Stimulated activated CD4-positive, alpha-beta T cell treated with anti-CD3 and anti-CD28 coated beads, Interleukin-2, amount 100 ng/mL, for 48 hours (primary cell): ENCODE data around the gene CDC42EP4.
"Not testable (repeated sequence)": the region's sequence is repeated elsewhere in the genome, so short reads cannot be mapped to it uniquely, and the experiment has no call there.

Experiments used
- DNase-seq, 2 donors: peaks; one replicate each; pipeline ENCODE4 v3.0.0-alpha.2; 2020

CDC42EP4 gene

DNA sequence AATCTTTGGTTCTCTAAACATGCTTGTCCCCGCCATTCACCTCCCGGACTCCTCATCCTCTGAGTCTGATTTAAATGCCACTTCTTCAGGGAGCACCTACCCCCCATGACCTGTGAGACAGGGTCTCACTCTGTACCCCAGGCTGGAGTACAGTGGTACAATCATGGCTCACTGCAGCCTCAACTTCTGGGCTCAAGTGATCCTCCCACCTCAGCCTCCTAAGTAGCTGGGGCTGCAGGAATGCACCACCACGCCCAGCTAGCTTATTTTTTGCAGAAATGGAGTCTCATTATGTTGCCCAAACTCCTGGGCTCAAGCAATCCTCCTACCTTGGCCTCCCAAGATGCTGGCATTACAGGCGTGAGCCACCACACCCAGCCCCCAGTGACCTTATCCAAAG is 37.3 kb downstream of the CDC42EP4 start:
- no peak for DNase-seq

DNA sequence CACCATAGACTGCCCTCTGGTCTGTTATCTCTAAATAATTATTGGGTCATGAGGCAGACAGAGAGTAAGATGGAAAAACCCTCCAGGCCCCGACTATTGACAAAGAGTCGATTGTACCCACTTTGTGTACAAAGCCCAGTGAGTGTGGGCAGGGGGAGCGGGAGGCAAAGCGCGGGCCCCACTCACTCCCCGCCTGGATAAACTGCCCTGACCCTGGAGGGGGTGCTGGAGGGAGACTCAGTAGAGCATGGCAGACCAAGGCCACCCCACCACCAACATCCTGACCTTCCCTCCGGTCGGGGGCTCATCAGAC is 38.9 kb downstream of the CDC42EP4 start:
- DNase-seq, result no peak

DNA sequence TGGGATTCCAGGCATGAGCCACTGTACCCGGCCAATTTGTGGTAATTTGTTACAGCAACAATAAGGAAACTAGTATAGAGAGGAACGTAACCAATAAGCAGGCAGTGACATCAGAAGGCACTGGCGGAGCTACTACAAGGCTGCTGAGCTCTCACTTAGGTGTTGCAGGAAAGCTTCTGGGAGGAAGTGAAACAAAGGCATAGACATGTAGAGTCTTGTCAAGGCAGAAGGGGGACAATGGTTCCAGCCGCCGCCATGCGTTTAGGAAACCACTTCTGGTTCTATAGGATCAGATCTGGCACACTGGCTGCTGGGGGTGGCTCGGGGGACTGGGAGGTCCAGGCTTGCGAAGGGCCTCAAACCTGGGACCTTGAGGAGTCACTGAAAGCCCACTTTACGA is 40.7 kb downstream of the CDC42EP4 start:
- no peak for DNase-seq

DNA sequence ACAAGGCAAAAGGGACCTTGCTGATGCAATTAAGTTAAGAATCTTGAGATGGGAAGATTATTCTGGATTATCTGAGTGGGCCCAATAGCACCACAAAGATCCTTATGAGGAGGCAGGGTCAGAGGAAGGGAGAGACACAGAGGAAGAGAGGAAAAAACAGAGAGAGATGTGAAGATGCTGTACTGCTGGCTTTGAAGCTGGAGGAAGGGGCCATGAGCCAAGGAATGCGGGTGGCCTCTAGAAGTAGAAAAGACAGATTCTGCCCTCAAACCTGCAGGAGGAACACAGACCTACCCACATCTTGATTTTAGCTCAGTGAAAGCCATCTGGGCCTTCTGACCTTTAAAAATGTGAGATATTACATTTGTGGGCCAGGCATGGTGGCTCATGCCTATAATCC is 42.0 kb downstream of the CDC42EP4 start:
- no peak for DNase-seq

DNA sequence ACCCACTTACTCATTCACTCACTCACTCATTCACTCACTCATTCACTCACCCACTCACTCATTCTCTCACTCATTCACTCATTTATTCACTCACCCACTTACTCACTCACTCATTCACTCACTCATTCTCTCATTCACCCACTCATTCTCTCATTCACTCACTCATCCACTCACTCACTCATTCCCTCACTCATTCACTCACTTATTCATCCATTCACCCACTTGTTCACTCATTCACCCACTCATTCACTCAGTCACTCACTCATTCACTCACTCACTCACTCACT is 42.5 kb downstream of the CDC42EP4 start:
- no peak for DNase-seq

DNA sequence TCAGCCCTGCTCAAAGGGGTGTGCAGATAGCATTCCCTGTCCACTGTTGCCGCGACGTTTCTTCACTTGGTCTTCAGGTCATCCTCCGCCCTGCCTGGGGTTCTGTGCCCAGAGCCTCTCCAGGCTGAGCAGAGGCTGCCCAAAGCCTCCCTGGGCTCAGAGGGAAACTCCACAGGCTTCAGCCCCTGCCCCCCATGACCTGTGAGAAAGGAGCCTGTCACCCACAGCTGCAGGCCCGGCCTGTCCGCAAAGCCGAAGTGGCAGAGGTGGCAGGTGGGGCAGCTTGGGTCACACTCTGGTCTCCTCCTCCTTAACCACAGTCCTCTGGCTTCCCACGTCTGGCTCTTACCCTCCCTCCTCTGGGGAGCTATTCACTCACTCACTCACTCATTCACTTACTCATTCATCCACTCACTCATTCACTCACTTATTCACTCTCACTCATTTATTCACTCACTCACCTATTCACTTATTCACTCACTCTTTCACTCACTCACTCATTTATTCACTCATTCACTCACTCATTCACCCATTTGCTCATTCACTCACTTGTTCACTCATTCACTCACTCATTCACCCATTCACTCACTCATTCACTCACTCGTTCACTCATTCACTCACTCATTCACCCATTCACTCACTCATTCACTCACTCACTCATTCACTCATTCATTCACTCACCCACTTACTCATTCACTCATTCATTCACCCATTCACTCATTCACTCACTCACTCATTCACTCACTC is 43.0 kb downstream of the CDC42EP4 start:
- no peak for DNase-seq

DNA sequence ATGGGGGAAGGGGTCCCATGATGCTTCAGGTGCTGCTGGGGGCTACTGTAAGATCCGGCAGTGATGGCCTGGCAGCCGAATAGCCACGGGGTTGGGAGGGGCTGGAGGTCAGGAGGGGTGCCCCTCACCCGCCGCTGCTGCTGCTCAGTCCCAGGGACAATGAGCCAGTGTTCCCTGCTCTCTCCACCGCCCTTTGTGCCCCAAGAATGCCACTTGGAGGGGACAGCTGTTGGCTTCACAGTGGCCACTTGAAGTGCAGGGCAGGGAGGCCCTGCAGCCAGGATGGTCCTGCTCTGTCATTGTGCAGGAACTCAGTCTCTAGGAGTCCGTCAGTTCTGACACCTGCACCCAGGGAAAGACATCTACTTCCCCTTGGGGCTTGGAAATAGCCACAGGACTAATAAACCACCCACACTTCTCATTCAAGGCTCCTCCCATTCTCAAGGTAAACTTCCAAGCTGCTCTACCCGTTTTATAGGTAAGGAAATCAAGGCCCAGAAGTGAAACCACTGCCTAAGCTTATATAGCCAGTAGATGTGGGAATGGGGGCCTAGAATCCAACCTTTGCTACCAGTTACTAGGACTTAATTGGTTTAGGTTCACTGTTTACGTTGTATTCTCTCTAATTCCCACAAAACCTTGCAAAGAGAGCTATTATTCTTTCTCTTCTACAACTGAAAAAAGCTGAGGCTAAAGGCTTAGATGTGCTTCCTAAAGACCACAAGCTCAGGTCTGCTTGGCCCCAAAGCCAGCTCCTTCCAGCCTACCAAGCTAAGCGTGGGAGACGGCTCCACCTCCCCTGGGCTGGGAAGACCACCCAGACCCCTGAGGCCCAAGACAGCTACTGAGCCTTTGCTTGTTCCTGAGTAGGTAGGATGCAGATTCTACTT is 43.9 kb downstream of the CDC42EP4 start:
- DNase-seq, result no peak

DNA sequence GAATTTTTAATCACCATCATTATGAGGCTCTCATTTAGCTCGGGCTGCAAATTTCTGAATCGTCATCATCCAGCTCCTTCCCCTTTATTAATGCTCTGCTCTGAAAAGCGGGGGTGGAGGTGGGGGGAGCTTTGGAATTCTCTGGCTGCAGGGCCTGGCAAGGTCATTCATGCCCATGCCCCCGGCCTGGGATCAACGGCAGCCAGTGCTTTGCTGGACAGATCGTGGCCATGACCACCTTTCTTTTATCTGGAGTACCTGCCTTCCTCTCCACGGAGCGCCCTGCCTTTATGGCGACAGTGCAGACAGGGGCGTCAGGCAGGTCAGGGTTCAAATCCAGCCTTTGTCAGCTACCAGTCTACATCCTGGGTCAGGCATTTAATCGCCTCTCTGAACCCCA is 45.0 kb downstream of the CDC42EP4 start:
- DNase-seq, result no peak

DNA sequence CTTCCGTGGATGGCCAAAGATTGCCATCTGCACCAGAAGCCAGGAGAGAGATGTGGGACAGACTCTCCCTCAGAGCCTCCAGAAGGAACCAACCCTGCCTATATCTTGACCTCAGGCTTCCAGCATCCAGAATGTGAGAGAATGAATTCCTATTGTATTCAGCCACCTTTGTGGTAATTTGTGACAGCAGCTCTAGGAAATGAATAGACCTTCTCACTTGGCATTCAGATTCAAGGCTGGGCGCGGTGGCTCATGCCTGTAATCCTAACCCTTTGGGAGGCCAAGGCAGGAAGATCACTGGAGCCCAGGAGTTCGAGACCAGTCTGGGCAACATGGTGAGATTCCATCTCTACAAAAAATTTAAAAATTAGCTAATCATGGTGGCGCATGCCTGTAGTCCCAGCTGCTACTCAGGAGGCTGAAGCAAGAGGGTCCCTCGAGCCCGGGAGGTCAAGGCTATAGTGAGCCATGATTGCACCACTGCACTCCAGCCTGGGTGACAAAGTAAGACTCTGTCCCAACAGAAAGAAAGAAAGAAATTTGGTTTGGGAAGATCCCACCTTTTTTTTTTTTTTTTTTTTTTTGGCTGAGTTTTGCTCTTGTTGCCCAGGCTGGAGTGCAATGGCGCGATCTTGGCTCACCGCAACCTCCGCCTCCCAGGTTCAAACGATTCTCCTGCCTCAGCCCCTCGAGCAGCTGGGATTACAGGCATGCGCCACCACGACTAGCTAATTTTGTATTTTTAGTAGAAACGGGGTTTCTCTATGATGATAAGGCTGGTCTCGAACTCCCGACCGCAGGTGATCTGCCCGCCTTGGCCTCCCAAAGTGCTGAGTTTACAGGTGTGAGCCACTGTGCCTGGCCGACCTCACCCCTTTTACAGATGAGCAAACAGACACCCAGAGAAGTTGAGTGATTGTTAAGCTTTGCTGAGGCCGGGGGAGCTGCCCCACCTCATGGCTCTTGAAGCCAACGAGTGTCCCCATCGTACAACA is 45.9 kb downstream of the CDC42EP4 start:
- DNase-seq, result no peak

DNA sequence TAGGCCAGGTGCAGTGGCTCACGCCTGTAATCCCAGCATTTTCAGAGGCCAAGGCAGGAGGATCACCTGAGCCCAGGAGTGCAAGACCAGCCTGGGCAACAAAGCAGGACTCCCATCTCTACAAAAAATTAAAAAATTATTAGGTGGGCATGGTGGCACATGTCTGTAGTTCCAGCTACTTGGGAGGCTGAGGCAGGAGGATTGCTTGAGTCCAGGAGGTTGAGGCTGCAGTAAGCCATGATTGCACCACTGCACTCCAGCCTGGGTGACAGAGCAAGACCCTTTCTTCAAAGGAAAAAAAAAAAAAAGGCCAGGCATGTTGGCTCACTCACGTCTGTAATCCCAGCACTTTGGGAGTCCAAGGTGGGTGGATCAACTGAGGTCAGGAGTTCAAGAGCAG is 47.4 kb downstream of the CDC42EP4 start:
- DNase-seq, result not testable (repeated sequence)

DNA sequence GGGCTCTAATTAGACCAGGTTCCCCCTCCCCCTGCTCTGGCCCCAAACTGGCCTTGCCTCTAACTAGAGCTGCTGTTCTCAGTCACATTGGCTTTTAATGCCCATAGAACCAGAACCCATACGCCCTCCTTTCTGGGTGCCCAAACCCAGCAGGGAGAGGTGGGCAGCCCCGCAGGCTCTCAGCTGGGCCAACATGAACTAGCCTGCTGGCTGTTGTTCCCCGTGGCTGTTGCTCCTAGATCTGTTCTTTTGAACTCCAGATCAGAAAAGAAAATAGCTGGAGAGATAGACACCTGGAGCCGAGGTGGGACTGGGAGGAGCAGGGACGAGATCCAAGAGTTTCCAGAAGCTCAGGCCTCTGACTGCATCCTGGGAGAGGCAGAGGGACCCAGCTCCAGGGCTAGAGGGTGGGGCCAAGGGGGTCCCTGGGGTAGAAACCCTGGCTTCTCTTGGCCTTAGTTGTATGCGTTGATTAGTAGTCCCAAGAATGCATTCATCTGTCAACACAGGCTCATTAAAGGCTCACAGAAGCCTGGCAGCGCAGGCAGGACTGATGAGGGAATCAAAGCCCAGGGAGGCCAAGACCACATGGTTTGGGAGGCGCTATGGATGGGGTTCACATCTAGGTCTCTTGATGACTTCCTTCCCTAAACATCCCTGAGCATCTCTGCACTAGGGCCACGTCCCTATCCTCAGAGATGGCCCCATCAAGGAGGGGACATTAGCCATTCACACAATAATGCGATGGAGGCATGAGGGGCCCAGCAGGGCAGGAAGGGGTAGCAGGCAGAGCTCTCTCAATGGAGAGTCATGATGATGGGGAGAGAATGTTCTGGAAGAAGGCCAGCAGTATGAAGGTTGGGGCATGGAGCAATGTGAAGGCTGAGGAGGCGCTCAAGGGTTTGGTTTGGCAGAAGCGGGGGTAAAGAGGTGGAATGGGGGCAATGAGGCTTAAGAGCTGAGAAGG is 48.8 kb downstream of the CDC42EP4 start:
- no peak for DNase-seq

DNA sequence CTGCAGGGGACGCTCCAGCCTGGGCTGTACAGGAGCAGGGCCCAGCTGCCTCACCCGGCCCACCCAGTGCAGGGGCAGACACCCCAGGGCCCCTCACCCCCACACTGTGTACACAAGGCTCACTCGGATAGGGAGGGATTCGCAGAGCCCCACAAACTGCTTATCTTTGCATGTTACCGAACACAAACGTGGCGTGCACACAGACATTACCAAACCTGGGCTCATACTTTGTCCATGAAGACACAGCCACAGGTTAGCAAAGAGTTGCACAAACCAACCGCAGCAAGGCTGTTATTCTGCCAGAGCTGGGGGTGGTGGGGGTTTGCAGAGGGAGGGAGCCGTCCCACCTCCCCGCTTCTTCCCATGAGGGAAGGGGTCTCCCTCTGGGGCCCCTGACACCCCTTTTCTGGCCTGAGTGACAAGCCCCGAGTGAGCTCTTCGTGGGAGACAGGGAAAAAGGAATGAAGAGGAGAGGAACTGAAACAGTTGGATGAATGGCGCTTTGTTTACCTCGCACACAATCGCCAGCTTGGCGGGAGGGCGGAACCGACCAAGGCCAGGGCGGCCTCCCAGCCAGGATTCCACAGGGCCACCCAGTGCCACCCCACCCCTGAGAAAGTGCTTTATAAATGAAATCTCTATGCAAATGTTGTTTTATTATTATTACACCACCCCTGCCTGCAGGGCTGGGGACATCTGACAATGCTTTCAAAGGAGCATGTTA is 49.7 kb downstream of the CDC42EP4 start:
- no peak for DNase-seq

DNA sequence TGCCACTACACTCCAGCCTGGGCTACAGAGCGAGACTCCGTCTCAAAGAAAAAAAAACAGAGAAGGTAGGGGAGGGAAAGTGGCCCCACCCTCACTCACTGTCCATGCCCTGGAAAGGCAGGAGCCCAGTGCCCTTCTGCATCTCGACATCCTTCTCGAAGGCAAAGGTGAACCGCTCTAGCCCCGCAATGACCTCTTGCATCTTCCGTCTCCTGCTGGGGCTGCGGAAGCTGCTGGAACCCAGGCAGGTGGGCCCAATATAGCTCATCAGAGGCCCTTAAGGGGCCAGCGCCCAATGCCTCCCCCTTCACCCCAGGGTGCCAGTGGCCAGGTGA is 50.2 kb downstream of the CDC42EP4 start, which contains the start of gene CPSF4L:
Gene CPSF4L, minus strand, starts transcription at position 264 of the 335 bp plus-strand sequence. Its CDS starts 62 bp downstream, at position 202.
- DNase-seq, result no peak

DNA sequence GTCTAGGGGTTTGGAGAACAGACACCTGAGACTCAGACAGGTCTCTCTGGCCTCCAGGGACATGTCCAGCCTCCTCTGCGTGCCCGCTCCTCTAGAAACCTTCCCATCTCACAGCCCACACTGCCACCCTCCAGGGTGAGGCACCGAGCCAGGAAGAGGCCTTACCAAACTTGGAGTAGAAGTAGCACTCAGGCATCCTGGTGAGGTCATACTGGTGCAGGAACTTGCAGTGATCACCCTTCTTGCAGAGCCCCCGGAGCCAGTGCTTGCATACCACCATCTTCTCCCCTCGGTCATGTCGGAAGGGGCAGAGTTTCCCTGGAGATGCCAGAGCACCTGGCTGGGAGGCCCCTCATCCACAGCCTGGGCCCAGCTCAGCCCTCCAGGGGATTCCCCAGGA is 54.3 kb downstream of the CDC42EP4 start:
- no peak for DNase-seq

DNA sequence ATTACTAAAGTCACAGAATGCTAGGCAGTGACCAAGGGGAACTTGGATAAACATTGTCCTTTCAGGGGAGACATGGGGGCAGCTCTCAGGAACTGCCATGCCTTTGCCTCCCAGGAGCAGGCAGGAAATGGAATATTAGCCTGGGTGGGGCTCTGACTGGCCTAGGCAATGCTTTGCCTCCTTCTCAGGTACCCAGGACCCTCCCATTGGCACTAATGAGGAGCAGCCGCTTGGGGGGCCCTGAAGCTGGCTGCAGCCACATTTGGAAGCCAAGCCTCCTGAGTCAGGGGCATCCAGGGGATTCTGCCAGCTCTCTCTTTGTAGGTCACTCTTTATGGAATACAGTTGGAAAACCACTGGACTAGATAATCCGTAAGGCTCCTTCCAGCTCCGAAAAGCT is 55.6 kb downstream of the CDC42EP4 start:
- no peak for DNase-seq

DNA sequence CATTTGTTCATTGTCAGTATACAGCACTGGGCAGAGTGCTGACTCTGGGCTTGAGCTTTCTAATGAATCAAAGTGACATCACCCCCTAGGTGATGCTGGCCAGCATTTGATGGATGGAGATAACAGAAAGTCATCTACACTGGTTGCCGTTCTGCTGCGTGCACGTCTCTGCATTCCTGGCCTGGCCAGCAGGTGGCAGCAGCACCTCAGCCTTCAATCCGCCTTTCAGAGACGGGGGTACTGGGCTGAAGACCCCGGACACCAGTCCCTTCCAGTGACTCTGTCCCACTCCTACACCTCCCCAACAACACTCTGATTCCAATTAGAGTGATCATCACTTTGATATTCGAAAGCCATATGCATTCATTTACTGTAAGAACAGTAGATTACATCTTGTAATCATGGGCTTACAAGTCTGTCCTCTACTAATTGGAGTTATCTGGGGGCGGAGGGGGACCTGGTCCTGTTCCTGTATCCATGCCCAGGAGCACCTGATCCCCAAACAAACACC is 56.1 kb downstream of the CDC42EP4 start:
- peak; percentile 45 to 61 for DNase-seq

DNA sequence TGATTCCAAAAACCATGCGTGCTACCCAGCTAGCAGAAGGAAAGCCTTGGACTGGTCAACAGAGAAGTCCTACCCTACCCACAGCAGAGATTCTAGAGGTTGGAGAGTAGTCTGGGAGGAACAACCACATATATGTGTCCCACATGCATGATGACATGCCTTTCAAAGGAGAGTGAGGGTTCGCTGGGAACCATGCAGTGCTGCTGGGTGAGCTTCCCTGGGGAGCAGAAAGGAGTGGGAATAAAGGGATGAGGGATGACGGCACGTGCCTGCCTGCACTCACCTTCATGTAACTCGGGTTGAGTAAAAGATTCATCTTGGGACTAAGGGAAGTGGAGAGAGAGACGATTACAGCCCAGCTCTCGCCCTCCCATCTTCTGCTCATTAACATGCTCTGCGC is 59.9 kb downstream of the CDC42EP4 start:
- DNase-seq, result no peak

DNA sequence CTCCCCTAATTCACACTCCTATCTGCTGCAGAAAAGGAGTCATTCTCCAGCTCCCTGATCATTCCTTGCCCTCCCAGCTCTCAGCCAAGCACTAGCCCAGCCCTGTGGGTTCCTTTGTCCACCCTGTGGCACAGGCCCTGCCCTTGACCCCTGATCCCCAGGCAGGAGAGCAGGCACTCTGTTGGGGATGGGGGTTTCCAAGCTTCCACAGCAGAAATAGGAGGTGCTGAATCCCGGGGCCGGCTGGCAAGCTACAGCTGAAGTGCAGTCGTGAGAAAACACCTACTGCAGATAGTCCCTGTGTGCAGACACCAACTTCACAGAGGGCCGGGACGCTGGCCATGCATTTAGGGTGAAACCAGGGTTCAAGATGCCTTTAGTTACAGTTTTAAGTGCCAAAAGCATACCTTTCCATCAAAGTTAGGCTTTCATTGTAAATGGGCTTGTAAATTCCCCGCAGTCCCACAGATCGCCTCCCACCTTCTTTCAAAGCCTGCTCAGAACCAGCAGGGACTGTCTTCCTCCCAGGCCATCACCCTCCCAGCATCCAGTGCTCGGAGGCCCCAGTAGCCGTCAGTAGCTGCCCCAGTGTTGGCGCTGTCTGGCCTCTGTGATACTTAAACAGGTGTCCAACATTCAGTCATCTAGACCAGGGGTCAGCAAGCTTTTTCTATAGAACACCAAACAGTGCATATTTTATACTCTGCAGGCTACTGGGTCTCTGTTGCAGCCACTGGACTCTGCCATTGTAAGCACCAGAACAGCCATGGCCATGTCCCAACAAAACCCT is 60.8 kb downstream of the CDC42EP4 start:
- DNase-seq, result no peak

DNA sequence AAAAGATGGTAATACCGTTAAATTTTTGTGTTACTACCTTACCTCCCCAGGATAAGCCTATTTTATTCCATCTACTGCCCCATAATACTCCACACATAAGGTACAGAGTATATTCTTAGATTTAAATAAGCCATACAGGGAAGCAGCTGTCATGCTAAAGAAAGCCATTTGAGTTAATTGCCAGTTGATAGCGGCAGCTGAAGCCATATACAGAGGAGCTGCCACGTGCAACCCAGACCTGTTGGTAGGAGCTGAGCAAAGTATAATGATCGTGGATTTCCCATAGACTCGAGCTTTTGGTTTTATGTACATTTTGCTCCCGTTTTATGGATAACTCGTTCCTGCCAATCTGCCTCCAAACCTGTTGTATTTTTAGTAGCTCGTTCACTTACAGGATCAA is 62.1 kb downstream of the CDC42EP4 start:
- no peak for DNase-seq

DNA sequence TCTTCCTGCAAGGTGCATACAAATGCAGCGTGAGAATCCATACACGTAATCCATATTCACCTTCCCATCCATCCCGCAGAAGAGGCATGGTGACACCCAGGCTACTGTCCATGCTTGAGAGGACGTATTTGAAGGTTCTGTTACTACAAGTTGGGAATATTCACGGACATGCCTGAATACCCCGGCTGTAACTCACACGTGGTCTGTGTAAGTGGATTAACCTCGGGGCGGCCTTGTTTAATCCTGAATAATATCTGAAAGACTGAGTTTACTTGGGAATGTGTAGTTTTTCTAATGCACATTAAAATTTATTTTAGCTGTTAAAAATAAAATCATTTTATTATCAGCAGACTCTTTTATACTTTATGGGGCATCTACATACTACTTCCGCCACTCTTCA is 63.3 kb downstream of the CDC42EP4 start:
- no peak for DNase-seq
